ENCODE data around the gene PBX1.

PBX1 gene

DNA sequence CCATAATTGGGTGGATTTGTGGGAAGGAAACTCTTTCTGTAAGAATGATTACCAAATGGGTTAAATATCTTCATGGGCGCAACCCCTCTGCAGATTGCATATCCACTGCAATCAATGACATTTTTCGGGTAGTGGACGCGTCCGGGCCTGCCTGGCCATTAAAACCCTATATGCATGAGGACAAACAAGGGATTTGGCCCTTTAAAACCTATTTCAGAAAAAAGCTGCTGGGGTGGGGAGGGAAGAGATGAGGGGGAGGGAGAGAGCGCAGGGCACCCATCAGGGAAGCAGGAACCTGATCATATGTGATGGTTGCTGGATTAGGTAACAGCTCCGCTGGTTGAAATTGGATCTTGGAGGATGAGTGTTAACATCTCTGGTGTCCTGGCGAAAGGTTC lies 228.8 kb downstream of the PBX1 start:
- Histone ChIP-seq H3K27me3 (ENCODE audit: insufficient read depth, low read length) (no peaks in the 10 kb centered on the region), H3K9me3 (ENCODE audit: insufficient read depth, low read depth, low read length) (no peaks in the 10 kb centered on the region), H3K9ac (ENCODE audit: low read depth, low read length) (no peak overlapping the region), H3K36me3 (ENCODE audit: insufficient read depth, low read length) (peaks cover 6% of the 10 kb centered on the region), H3K27ac (ENCODE audit: low read depth, low read length) (peak overlapping the region; percentile 60; the same call in 1 of the 2 replicates), H3K4me3 (ENCODE audit: low read length) (no peak overlapping the region), H3K4me1 (ENCODE audit: insufficient read depth, low read length) (peaks cover 34% of the 10 kb centered on the region)
- WGBS, result 50% methylated on average over 8 of the region's 8 CpGs

DNA sequence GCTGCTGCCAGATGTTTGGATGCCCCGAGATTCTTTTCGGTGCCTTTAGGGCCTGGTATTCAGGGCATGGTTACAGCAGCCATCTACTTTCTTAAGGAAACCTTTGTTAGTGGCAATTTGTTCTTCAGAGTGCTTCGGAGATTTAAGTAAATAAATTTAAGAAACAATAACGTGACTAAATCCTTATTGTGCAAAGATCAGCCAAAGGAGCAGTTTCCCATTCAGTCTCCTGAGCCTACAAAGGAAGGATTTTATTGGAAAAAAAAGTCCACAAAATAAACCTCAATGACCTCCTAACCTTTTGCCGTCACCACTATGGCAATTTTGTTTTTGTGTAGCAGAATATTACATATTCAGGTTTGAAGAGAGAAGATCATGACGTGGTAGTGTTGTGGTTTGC lies 231.1 kb downstream of the PBX1 start:
- Histone ChIP-seq H3K27me3 (ENCODE audit: insufficient read depth, low read length) (no peaks in the 10 kb centered on the region), H3K27ac (ENCODE audit: low read depth, low read length) (no peak overlapping the region), H3K4me3 (ENCODE audit: low read length) (no peak overlapping the region), H3K9ac (ENCODE audit: low read depth, low read length) (no peak overlapping the region), H3K4me1 (ENCODE audit: insufficient read depth, low read length) (peaks cover 34% of the 10 kb centered on the region), H3K9me3 (ENCODE audit: insufficient read depth, low read depth, low read length) (no peaks in the 10 kb centered on the region), H3K36me3 (ENCODE audit: insufficient read depth, low read length) (peaks cover 25% of the 10 kb centered on the region)
- 92% methylated on average over 5 of the region's 6 CpGs for WGBS

DNA sequence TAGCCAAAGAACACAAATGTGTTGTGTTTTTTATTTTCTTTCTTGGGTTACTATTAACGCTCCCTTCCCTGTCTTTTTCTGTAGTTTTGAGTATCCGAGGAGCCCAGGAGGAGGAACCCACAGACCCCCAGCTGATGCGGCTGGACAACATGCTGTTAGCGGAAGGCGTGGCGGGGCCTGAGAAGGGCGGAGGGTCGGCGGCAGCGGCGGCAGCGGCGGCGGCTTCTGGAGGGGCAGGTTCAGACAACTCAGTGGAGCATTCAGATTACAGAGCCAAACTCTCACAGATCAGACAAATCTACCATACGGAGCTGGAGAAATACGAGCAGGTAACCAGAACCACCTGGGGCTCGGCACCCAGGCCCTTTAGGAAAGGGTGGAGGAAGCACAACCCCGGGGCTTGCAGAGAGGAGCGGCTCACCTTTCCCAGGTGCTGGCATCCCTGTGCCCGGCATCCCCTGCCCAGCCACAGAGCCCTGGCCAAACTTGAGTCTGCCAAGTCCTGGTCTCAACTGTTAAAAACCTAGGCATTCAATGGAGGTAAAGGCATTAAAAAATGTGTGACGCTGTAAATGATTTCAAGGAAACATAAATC lies 233.5 kb downstream of the PBX1 start:
- WGBS, result 93% methylated on average over 21 of the region's 21 CpGs
- no peak overlapping the region for H3K9ac ChIP-seq (ENCODE audit: low read depth, low read length)
- peaks cover 23% of the 10 kb centered on the region for H3K4me1 ChIP-seq (ENCODE audit: insufficient read depth, low read length)
- H3K9me3 ChIP-seq (ENCODE audit: insufficient read depth, low read depth, low read length), result no peaks in the 10 kb centered on the region
- no peak overlapping the region for H3K4me3 ChIP-seq (ENCODE audit: low read length)
- H3K27ac ChIP-seq (ENCODE audit: low read depth, low read length), result no peak overlapping the region
- H3K36me3 ChIP-seq (ENCODE audit: insufficient read depth, low read length), result peaks cover 30% of the 10 kb centered on the region
- H3K27me3 ChIP-seq (ENCODE audit: insufficient read depth, low read length), result no peaks in the 10 kb centered on the region

DNA sequence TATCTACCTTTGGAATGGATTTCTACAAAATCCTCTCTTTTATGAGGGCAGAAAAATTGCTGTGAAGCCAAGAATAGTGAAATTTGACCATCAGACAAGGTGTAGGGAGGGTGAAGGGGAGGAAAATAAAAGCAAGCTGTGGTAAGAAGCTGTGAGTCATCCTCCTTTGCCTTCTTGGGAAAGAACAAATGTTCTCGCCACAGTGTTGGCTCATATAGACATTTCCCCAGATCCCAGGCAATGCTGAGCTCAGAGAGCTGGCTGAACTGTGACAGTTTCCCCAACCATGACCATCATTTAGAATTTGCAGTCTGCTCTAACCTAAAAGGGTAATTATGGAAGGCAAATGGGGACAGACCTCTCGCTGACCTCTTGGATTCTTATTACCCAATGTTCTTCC lies 235.4 kb downstream of the PBX1 start:
- WGBS, result 96% methylated on average over 2 of the region's 2 CpGs
- Histone ChIP-seq H3K9me3 (ENCODE audit: insufficient read depth, low read depth, low read length) (no peaks in the 10 kb centered on the region), H3K36me3 (ENCODE audit: insufficient read depth, low read length) (peaks cover 36% of the 10 kb centered on the region), H3K27me3 (ENCODE audit: insufficient read depth, low read length) (no peaks in the 10 kb centered on the region), H3K27ac (ENCODE audit: low read depth, low read length) (no peak overlapping the region), H3K4me3 (ENCODE audit: low read length) (no peak overlapping the region), H3K4me1 (ENCODE audit: insufficient read depth, low read length) (peaks cover 5% of the 10 kb centered on the region), H3K9ac (ENCODE audit: low read depth, low read length) (no peak overlapping the region)

DNA sequence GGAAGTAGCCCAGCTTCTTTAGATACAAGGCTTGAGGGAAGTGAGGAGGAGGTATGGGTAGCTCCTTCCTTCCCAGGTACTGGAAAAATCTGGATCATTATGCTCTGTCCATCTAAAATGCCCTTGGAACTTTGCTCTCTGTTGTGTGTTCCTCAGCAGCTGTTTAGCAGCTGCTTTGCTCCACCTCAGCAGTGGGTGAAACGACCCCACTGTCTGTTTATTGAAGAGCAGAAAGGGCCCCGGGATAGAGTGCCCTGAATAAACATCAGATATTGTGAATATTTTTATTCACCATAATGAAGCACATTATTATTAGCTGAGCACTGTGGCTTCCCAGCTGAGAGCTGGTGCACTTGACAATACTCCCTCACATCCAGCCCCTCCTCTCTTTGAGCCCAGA lies 237.9 kb downstream of the PBX1 start:
- Histone ChIP-seq H3K36me3 (ENCODE audit: insufficient read depth, low read length) (peaks cover 62% of the 10 kb centered on the region), H3K4me1 (ENCODE audit: insufficient read depth, low read length) (no peaks in the 10 kb centered on the region), H3K9me3 (ENCODE audit: insufficient read depth, low read depth, low read length) (no peaks in the 10 kb centered on the region), H3K27ac (ENCODE audit: low read depth, low read length) (no peak overlapping the region), H3K4me3 (ENCODE audit: low read length) (no peak overlapping the region), H3K9ac (ENCODE audit: low read depth, low read length) (no peak overlapping the region), H3K27me3 (ENCODE audit: insufficient read depth, low read length) (no peaks in the 10 kb centered on the region)
- 82% methylated on average over 2 of the region's 2 CpGs for WGBS

DNA sequence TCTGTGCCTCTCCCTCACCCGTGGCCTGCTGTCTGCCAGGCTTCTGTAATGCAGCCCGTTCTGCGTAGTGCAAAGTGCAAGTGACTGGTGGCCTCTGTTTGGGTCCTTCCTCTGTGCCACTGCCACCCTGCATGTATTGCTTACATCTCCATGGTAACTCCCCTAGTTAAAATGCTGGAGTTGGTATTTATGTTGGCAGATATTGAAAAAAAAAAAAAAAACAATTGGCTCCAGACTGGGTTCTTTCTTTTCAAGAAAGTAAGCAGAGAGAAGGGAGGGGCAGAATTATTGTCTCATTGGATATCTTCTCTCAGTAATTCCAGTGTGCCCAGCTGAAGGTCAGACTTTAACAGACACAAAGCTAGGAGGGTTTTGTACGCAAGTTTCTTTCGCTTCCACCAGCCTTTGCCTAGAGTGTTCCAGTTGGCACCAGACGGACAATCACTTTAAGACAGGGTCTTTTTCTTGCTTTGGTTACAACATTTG lies 242.3 kb downstream of the PBX1 start:
- peaks cover 65% of the 10 kb centered on the region for H3K36me3 ChIP-seq (ENCODE audit: insufficient read depth, low read length)
- no peak overlapping the region for H3K27ac ChIP-seq (ENCODE audit: low read depth, low read length)
- H3K9ac ChIP-seq (ENCODE audit: low read depth, low read length), result no peak overlapping the region
- H3K9me3 ChIP-seq (ENCODE audit: insufficient read depth, low read depth, low read length), result no peaks in the 10 kb centered on the region
- no peak overlapping the region for H3K4me3 ChIP-seq (ENCODE audit: low read length)
- WGBS, result 95% methylated on average over 6 of the region's 6 CpGs
- H3K4me1 ChIP-seq (ENCODE audit: insufficient read depth, low read length), result no peaks in the 10 kb centered on the region
- no peaks in the 10 kb centered on the region for H3K27me3 ChIP-seq (ENCODE audit: insufficient read depth, low read length)

DNA sequence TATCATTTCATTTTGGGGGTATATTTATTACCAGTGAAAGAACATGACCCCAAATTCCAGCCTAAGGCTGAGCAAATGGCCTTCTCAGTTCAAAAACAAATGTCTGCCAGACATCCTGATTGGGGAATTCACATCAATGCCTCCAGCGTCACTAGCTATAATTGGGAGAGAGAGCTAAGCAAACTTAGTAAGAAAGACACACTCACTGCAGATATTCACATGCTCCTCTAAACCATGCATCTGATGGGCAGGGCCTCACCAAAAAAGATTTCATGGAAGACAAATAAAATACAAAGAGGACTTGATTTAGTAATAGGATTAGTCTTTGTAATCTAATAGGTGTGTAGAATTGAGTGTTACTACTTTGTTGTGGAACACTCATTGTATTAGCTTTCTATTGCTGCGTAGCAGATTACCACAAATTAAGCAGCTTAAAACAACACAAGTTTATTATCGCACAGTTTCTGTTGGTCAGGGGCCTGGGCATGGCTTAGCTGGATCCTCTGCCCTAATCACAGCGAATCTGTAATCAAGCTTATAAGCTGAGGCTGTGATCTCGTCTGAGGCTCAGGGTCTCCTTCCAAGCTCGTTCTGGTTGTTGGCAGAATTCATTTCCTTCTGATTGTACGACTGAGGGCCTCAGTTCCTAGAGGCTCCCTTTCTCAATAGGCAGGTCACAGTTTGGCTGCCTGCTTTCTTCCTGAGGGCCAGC lies 243.0 kb downstream of the PBX1 start:
- H3K9ac ChIP-seq (ENCODE audit: low read depth, low read length), result no peak overlapping the region
- H3K27ac ChIP-seq (ENCODE audit: low read depth, low read length), result no peak overlapping the region
- H3K4me3 ChIP-seq (ENCODE audit: low read length), result no peak overlapping the region
- H3K36me3 ChIP-seq (ENCODE audit: insufficient read depth, low read length), result peaks cover 69% of the 10 kb centered on the region
- no peaks in the 10 kb centered on the region for H3K27me3 ChIP-seq (ENCODE audit: insufficient read depth, low read length)
- H3K9me3 ChIP-seq (ENCODE audit: insufficient read depth, low read depth, low read length), result no peaks in the 10 kb centered on the region
- H3K4me1 ChIP-seq (ENCODE audit: insufficient read depth, low read length), result no peaks in the 10 kb centered on the region
- 94% methylated on average over 7 of the region's 7 CpGs for WGBS

DNA sequence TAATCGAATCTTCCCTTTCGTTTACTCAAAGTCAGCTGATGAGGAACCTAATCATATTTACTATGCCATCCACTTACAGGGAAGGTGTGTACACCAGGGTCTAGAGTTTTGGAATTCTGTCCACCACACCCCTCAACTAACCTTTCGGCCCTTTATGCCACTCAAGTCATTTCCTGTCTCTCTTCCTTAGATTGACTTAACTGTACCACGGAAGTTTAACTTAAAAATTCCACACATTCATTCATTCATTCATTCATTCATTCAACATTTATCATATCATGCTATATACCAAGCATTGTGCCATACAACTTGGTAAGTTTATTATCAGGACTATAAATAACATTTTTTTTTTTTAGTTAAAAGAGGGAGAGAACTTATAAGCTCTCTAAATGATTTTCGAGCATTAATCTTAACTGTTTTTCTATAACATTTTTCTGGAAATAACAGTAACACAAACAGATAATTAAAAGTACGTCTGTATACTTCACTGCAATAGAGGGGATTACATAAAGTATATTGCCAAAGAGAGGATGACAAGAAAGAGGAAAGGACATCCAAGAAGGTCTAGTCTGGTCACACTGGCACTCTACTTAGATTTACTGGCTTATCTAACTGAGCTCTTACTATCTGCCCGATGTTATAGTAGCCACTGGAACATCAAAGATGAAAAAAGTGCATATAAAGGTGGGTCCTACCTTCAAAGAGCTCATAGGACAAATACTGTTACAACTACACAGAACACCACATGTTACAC lies 243.7 kb downstream of the PBX1 start:
- Histone ChIP-seq H3K4me3 (ENCODE audit: low read length) (no peak overlapping the region), H3K9ac (ENCODE audit: low read depth, low read length) (no peak overlapping the region), H3K27me3 (ENCODE audit: insufficient read depth, low read length) (no peaks in the 10 kb centered on the region), H3K9me3 (ENCODE audit: insufficient read depth, low read depth, low read length) (no peaks in the 10 kb centered on the region), H3K36me3 (ENCODE audit: insufficient read depth, low read length) (peaks cover 71% of the 10 kb centered on the region), H3K27ac (ENCODE audit: low read depth, low read length) (no peak overlapping the region), H3K4me1 (ENCODE audit: insufficient read depth, low read length) (no peaks in the 10 kb centered on the region)
- 98% methylated on average over 6 of the region's 7 CpGs for WGBS

DNA sequence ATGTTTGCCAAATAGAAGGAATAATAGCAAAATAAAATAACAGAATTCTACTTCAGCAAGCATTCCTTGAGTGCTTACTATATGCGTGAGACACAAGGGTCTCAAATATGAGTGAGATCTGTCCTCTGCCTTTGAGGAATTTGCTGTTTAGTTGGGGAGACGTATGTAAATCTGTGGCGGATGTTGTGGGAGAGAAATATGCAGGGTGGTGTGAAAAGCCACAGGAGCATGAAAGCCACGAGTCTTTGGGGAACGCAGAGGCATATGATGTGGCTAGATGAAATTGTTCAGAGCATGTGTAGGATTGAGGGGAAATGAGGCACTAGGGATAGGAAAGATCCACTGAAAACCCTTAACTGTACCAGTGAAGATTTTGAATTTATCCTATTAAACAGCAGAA lies 244.4 kb downstream of the PBX1 start:
- Histone ChIP-seq H3K27ac (ENCODE audit: low read depth, low read length) (no peak overlapping the region), H3K4me3 (ENCODE audit: low read length) (no peak overlapping the region), H3K27me3 (ENCODE audit: insufficient read depth, low read length) (no peaks in the 10 kb centered on the region), H3K36me3 (ENCODE audit: insufficient read depth, low read length) (peaks cover 75% of the 10 kb centered on the region), H3K9me3 (ENCODE audit: insufficient read depth, low read depth, low read length) (no peaks in the 10 kb centered on the region), H3K4me1 (ENCODE audit: insufficient read depth, low read length) (no peaks in the 10 kb centered on the region), H3K9ac (ENCODE audit: low read depth, low read length) (no peak overlapping the region)
- 94% methylated on average over 5 of the region's 5 CpGs for WGBS

DNA sequence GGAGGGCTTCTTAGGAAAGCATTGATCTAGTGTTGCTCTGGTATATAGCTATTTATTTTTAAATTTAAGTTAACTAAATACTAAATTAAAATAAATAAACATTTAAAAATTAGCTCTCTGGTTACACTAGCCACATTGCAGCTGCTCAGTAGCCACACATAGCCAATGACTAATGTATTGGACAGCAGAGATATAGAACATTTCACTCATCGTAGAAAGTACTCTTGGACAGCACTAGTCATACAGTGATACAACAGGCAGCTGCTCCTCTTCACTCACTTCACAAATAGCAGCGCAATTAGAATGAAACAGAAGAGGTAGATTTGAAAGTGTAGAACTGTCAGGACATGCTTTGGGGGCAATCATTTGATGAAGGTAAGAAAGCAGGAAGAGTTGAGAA lies 245.4 kb downstream of the PBX1 start:
- Histone ChIP-seq H3K4me3 (ENCODE audit: low read length) (no peak overlapping the region), H3K27ac (ENCODE audit: low read depth, low read length) (no peak overlapping the region), H3K9me3 (ENCODE audit: insufficient read depth, low read depth, low read length) (no peaks in the 10 kb centered on the region), H3K27me3 (ENCODE audit: insufficient read depth, low read length) (no peaks in the 10 kb centered on the region), H3K4me1 (ENCODE audit: insufficient read depth, low read length) (no peaks in the 10 kb centered on the region), H3K36me3 (ENCODE audit: insufficient read depth, low read length) (peaks cover 83% of the 10 kb centered on the region), H3K9ac (ENCODE audit: low read depth, low read length) (no peak overlapping the region)
- 100% methylated on average over 2 of the region's 2 CpGs for WGBS

DNA sequence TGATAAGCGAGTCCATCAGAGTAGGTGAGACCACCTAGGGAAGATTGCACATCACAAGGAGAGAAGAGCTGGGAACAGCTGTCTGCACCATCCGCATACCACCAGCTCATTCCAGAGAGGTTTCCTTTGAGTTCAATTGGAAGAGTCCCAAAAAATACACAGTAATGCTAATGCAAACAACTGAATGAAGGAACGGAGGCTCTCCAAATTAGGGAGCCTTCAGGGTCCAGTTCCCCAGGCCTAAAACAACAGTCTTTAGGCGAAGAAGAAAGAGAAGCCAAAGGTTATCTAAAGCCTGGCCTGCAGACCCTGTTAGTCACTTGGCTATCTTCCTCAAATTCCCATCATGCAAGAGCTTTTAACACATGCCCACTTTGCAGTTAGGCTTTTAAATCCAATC lies 246.4 kb downstream of the PBX1 start:
- H3K27me3 ChIP-seq (ENCODE audit: insufficient read depth, low read length), result no peaks in the 10 kb centered on the region

More for the DNA sequence above, 246.4 kb downstream of the PBX1 start:
- WGBS, result 89% methylated on average over 4 of the region's 4 CpGs
- H3K9ac ChIP-seq (ENCODE audit: low read depth, low read length), result no peak overlapping the region
- H3K4me1 ChIP-seq (ENCODE audit: insufficient read depth, low read length), result no peaks in the 10 kb centered on the region
- H3K36me3 ChIP-seq (ENCODE audit: insufficient read depth, low read length), result peaks cover 81% of the 10 kb centered on the region
- no peak overlapping the region for H3K27ac ChIP-seq (ENCODE audit: low read depth, low read length)
- H3K9me3 ChIP-seq (ENCODE audit: insufficient read depth, low read depth, low read length), result no peaks in the 10 kb centered on the region
- no peak overlapping the region for H3K4me3 ChIP-seq (ENCODE audit: low read length)
